DOHH2 (cell line): ENCODE results near the gene ZDHHC13.

Source experiments
- EZH2phosphoT487 ChIP-seq: fragments of 200-600 bp; sonication (generic); IDR thresholded peaks from 2 replicates; pipeline ENCODE4 v1.6.1; 2017; ENCODE audit warnings: borderline replicate concordance, mild to moderate bottlenecking, antibody characterized with exemption, low read length, moderate library complexity, mixed read lengths
- TF ChIP-seq, protein P1 (sequence below): fragments of 200-600 bp; sonication (generic); IDR thresholded peaks from one replicate; pipeline ENCODE4 v1.5.1; 2014; ENCODE audit warnings: antibody characterized with exemption, mild to moderate bottlenecking, low read depth, low read length; ENCODE audit not compliant: poor library complexity, severe bottlenecking

DNA sequence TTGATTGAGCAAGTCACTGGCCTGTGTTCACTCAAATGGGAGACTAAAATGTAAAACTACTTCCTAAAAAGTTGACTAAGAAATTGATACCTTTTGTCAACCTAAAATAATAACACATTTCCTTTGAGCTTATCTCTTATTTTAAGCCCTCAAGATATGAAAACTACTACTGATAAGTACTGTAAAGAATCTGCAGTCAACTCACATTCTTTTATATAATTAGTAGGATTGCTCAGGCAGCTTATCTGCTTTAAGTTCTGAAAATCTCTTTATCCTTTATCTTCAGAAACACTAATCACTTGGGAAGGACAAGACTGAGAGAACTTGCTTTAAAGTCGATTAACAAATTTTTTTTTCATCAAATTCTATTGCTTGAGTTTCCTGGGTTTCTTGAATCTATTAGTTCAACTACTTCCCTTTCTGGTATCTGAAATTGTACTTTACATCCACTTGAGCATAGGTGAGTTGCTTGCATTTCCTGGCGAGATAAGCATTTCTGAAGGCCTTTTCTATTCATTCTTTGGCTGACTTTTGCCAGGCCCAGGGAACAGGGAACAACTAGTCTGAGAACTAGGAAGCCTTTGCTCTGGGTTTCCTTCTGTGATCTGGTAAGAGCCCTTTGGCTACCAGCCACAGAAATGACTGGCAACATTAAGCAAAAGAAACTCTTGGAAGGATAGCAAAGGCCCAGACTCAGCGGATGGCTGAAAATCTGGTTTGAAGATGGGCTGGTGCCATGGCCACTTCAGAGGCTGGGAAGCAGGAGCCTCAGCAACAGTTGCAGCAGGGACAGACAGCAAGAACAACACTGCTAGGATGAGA lies 104.1 kb downstream of the ZDHHC13 start:
- TF ChIP-seq, protein P1, sequence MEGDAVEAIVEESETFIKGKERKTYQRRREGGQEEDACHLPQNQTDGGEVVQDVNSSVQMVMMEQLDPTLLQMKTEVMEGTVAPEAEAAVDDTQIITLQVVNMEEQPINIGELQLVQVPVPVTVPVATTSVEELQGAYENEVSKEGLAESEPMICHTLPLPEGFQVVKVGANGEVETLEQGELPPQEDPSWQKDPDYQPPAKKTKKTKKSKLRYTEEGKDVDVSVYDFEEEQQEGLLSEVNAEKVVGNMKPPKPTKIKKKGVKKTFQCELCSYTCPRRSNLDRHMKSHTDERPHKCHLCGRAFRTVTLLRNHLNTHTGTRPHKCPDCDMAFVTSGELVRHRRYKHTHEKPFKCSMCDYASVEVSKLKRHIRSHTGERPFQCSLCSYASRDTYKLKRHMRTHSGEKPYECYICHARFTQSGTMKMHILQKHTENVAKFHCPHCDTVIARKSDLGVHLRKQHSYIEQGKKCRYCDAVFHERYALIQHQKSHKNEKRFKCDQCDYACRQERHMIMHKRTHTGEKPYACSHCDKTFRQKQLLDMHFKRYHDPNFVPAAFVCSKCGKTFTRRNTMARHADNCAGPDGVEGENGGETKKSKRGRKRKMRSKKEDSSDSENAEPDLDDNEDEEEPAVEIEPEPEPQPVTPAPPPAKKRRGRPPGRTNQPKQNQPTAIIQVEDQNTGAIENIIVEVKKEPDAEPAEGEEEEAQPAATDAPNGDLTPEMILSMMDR: no peak
- TF ChIP-seq EZH2phosphoT487: no peak
